GM19238 (cell line): ENCODE results near the gene GBE1.
"Not testable (repeated sequence)": the region's sequence is repeated elsewhere in the genome, so short reads cannot be mapped to it uniquely, and the experiment has no call there.

ENCODE experiments used
- DNase-seq: peaks from one replicate; pipeline ENCODE4 v3.0.0; 2011; ENCODE audit warnings: low spot score; ENCODE audit not compliant: insufficient read length

GBE1 gene

DNA sequence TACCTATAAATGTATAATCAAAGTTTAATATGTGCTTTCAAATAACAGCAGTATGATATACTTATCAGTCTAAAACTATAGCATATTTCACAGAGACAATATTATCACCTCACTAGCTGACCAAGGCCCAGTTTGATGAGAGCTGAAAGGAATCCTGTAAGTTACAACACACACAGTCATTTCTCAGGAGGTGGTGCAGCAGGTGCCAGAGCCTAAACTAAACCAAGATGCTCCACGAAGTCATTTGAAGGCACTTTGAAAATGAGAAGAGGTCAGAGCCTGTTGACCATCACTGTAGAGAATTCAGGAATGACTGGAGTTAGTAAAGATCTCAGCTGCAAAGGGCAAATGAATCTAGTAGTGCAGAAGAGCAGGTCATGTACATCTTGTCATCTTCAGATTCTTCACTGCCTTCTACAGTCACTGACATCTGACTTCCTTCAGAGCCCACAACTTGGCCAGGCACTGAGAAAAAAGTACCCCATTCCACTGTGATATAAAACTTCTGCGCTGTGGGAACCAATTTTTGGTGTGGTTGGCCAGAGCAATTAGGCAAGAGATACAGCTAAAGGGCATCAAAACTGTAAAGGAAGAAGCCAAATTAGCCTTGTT is 7.9 kb downstream of the GBE1 start:
- DNase-seq: no peak

DNA sequence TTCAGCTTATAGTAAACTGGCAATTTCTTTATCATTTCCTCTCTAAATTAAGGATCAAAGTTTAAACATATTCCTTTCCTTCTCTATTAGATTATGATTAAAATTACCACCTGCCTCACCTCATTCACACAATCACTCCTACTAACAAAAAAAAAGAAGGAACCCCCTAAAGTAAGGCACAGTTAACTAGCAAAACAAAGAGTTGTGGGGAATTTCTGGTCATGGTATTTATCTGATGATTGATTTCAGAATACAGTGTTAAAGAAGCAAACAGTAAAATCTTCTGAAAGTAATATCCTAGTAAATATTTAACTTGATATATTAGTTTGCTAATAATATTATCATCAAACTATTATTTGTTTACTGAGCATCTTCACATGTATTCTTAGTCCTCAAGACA is 8.8 kb downstream of the GBE1 start:
- DNase-seq: no peak

DNA sequence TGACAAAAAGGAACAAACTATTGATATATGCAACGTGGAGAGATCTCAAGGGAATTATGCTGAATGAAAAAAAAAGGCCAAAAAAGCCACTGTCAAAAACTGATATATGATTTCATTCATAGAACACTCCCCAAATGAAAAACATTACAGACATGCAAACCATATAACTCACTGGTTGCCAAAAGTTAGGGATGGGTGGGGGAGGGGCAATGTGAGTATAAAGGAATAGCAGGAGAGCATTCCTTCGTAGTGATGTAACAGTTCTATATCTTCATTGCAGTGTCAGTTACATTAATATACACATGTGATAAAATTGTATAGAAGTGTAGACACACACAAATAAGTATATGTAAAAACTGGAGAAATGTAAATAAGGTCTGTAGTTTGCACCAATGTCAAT is 12.2 kb downstream of the GBE1 start:
- no peak for DNase-seq

DNA sequence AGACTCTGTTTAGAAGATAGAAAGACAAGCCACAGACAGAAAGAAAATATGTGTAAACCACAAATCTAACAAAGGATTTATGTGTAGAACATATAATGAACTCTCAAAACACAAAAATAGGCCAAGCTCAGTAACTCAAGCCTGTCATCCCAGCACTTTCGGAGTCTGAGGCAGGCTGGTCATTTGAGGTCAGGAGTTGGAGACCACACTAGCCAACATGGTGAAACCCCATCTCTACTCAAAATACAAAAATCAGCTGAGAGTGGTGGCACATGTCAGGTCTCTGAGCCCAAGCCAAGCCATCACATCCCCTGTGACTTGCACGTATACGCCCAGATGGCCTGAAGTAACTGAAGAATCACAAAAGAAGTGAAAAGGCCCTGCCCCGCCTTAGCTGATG is 14.2 kb downstream of the GBE1 start:
- DNase-seq: not testable (repeated sequence)

DNA sequence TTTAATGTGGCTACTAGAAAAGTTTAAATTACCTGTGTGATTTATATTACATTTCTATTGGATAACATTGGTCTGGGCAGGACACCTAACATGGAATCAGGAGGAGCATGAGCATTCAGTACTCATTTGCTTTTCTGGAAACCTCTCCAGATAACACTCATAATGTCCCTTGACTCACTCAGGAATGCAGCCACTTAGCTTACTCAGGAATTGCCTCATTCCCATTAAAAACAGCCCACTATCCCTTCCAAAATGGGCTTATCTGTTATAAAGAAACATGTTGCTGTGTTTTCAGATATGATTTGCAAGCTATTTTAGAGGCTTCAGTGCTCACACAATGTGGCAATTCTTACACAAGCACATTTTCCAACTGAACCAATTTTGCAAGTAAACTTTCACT is 17.1 kb downstream of the GBE1 start:
- DNase-seq: no peak

DNA sequence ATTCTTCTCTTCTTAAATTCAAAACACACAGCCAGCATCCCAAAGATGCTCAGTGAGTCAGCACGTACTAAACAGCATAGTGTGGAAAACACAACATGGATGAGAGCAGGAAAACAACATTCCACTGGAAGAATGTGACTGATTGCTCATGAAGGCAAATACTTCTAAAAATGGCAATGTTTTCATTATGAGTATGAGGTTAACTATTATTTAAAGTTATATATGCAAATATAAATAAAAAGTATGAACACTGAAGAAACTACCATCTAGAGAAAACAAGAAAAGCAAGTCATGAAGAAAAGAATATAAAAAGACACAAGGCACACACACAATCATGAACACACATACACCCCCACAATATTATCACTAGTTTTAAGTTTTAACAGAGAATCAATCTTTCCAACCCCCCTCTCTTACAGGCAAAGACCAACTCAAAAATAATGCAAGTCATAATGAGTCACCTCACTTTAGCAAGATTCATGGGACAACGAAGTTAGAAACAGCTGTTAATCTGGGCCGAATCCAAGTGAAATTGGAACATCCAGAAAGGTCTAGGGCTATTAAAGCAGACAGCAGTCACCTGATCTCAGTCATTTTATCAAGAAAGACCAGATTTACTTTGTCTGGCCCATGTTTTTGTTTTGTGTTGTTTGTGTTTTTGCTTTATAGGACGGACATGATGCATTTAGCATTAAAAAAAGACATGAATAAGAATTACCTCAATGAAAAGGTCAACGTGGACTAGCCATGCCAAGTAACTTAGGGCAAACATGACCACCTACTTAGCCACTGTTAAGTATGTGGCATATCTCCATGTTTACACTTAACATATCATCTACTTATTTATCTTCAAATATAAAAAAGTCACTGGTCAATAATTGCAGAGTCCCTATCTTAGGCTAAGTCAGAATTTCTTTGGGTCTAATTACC is 18.1 kb downstream of the GBE1 start:
- DNase-seq: no peak

DNA sequence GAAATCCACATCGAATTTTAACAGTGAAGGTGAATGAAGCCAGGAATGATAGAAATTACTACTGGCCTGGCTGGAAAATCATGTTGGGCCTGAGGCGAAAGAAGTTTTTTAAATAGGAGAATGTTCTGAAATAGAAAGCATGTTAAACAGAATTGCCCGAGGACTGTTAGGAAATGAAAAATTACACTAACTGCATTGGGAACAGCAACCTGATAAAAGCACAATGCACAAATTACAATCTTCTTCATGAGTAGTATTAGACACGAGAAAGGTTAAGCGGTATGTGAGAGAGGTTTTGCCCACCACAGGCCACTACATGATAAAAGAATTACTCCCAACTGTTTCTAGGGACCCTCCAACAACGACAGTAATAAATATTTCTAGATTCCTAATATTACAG is 18.9 kb downstream of the GBE1 start:
- DNase-seq: no peak

DNA sequence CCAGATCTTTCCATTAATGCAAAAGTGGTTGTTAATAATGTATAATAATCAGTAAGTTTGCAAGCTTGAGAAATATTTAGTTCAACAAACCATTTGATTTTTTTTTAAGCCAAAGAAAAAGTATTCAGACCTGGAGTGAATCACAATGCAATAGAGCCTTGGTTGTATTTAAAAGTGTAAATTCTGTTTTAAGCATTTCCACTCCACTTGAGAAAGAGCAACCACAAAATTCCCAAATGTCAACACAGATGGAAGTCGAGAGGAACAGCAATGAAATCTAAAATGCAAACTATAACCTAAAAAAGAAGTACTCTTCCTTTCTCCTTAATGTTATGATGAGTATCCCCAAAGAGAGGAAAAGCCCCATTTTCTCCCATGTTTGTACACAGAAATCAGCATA is 20.2 kb downstream of the GBE1 start:
- DNase-seq: no peak

DNA sequence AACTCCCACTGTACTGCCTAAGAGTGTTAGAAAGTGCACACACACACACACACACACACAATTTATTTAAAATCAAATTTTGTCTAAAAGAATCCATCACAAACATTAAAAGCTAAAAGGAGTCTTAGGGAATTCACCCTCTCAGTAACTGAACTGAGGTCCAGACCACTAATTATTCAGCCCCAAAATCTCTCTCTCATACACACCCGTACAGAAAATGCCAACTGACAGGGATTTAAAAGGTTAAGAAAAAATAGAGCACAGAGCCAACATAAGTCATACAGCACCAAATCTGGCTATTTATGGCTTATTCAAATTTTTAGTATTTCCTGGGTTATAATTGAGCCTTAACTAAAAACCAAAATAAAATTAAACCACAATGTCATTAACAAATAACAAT is 20.7 kb downstream of the GBE1 start:
- no peak for DNase-seq

DNA sequence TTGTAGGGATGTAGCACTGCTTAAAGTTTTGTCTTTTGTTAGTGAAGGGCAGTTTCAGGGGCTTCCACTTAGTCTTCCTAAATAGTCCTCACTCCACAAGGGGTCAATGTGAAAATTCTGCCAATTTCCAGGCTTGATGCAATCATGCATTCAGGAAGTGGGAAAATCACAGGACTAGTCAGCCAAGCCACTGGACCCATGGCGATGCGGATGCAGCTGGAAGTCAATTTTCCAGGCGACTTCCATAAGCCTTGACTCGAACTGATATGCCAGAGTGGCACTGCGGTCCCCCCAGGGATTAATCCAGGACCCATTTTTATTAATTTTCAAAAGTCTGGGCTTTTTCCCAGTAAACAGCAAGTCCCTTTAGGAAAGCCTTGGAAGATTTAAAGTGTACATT is 26.1 kb downstream of the GBE1 start:
- DNase-seq: no peak

DNA sequence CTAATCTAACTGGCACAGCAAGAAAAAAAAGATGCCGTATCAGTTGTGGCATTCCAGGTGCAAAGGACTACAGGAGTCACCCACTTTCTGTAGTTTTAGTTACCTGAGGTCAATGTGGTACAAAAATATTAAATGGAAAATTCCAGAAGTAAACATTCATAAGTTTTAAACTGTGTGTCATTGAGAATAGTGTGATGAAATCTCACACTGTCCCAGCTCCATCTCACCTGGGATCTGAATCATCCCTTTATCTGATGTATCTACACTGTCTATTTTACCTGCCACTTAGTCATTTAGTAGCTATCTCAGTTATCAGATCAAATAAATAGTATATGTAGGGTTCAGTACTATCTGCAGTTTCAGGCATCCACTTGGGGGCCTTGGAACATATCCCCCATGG is 26.7 kb downstream of the GBE1 start:
- no peak for DNase-seq

DNA sequence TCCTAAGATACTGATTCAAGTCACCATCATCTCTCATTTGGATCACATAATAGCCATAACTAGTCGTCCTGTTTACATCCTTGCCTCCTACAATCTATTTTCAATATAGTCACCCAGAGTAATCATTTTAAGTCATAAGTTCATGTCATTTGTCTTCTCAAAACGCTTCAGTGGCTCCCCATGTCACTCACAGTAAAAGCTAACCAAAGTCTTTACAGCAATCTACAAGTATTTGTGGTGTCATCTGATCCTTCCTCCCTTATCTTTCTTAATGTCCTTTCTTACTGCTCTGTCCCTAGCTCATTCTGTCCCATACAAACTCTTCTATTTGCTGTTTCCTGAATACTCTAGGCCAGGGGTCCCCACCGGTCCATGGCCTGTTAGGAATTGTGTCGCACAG is 28.8 kb downstream of the GBE1 start:
- no peak for DNase-seq

DNA sequence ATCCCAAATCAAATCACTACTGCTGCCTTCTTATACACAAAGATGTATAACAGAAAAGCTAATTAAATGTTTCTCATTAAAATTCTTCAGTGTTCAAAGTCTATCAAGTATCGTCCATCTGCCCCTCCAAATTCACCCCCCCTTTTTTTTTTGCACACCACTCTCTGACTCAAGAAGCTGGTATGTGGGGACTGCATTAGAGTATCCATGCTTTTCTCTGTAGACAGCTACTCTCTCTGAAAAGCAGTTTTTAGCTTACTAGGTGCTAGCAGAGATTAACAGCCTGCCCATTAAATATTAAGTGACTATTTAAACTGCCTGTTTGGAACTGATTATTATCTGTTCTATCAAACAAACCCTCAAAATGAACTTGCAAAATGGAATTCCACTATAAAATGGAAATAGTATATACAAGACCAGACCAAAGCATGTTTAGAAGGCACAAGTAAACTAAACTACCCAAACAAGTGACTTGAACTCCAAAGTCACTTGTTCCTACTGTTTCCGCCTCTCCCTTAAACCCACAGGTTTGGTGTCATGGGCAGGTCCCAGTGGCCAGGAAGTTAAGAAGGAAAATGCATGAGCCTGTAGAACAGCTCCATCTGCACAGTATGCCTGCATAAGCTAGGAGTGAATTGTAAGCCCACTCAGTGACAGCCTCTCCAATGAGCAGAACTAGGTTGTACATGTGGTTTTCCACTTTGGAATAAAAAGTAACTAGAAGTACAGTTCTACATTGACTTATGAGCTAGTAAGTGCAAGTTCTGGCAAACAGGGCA is 32.5 kb downstream of the GBE1 start:
- DNase-seq: no peak

DNA sequence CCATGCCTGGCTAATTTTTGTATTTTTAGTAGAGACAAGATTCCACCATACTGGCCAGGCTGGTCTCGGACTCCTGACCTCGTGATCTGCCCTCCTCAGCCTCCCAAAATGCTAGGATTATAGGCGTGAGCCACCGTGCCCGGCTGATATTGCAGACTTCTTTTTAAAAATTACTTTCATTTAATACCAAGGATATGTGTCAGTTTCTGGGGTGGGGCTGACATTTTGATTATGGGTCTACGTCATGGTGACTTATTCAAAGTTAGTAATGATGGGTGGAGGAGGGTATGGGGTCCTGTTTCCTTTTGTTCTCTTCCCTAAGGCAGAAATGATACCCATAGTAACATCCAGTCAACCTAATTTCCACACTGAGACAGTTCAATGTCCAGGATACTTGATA is 34.7 kb downstream of the GBE1 start:
- no peak for DNase-seq

DNA sequence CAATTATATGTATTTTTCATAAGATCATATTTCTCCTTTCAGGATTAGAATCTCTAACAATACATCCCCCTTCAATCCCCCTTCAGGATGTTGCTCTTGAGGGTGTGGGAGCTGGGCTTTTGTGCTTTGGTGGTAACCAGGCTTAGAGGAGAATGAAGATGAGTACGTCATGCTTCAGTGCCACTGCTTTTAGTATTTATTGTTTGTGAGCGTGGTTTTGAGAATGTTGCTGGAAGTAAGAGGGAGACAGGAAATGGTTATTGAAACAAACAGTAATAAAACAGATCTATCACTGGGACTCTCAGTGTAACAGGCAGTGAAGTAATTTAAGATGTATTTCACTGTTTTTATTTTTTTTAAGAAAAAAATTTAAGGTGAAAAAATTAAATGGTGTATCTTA is 35.3 kb downstream of the GBE1 start:
- DNase-seq: no peak

DNA sequence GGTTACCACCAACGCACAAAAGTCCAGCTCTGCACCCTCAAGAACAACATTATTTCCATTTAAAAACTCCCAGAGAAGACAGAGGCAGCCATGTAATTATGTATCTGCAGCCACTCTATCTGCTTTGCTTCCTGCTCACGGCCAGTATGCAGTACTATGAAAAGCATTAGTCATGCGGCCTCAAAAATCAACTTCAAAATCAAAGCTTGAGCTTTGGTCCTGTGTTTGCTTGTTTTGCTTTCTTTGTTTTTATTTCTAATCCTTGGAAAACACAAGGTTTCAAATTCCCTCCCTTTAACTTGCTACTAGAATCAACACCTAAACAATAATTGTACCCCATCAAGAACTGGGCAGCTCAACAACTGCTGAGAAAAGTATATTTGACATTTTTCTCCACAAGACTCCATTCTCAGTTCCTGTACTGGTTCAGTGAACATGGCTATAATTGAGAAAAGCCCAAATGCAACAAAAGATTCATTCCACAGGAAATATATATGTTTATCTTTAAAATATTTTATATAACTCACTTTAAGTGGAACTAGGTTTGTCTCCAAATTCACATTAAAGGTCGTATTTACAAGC is 37.6 kb downstream of the GBE1 start:
- DNase-seq: no peak

DNA sequence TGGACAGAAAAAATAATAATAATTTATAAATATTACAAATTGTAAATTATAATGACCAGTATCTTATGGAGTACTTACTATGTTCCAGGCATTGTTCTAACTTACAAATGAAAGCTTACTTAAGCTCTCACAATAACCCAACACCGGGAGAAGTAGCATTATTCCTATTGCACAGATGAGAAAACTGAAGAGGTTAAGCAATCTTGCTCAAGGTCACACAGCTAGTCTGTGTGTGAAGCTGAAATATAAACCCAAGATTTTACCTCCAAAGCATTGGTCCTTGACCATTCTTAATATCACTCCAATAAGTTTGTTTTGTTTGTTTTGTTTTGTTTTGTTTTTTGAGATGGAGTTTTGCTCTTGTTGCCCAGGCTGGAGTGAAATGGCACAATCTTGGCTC is 43.1 kb downstream of the GBE1 start:
- DNase-seq: no peak

DNA sequence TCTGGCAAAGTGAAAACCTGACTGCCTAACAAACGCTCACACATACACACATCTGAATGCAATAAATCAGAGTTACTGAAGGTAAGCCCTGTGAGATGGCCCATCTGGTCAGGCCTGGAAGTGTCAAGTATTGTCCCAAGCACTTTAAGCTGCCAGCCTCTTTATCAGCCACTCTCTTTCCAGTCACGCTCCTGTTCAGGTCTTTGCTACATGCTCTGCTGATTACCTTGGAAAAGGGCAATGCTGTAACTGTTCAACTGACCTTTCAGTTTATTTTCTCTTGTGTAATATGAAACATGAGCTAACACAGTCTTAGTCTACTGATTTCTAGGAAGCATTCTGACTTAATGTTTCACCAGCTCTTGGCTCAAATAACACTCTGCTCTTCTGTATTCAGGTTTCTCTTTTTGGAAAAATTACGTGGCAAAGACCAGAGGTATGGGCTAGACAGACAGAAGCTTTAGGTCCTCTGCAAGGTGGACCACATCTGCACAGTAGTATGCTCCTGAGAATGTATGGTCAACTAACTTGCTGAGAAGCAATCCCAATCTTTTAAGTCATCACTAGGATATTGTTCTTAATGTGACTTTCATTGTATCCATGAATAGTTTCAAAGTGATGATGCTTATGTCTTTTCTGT is 44.5 kb downstream of the GBE1 start:
- DNase-seq: no peak

DNA sequence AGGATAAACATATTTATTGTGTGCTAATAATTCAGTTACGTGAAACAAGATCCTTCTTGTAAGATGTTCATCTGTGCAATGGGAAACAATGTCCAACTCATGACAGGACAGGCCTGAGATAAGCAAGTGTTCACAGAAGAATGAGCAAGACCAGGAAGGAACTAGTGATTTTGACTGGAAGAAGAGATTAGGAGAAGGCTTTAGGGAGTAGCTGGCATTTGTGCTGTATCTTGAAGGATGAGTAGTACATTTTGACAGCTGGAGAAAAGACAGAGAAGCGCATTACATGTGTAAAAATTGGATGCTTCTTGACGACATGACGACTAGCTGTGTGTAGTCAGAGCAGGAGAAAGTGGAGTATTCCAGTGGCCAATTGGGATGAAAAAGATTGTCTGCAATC is 48.4 kb downstream of the GBE1 start:
- no peak for DNase-seq

DNA sequence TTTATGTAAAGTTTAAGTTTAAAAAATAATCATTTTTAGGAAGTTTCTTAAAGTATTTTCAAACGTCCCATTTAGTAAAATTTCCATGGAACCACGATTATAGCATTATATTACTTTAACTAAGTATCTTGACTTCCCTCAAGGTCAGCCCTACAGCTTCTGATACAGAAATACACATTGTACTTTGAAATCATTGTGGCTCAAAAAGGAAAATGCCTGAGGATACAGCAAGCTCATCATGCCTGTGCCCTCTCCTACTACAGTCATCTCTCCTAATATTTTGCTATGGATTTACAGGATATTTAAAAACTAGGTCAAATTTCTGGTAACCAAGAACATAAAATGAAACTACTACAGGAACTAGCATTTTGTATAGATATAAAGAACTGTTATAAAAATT is 51.8 kb downstream of the GBE1 start:
- DNase-seq: no peak

DNA sequence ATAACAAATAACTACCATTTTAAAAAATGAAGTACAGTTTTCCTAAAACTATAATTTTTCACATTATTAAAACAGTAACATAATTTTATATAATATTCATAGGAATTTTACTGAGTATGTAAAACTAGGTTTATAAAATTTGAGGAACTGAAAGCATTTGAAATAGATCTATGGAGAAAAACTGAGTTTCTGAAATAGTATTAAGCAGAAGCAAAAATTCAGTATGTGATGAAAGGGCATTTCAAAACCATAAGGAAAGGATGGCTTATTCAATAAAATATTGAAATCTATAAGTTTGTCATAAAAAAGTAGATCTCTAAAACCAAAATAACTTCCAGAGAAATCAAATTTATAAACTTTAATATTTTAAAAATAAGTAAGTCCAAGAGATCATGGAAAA is 53.4 kb downstream of the GBE1 start:
- DNase-seq: no peak

DNA sequence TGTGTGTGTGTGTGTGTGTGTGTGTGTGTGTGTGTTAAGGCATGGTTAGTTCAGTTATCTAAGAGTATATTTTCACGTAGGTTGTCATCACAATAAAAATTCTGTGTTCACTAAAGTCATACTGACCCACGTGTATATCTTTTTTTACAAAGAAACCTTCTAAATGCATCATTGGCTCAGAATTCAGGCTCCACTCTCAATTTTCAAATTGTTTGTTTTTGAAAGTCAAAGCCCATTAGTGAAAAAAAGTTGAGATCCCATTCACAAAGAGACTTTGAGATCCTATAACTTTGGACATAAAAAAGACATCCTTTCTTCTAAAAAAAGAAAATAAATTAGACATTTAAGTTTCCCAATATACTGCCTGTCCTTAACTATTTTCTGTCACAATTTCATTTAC is 59.3 kb downstream of the GBE1 start:
- DNase-seq: no peak
